Measurements from ENCODE around the gene CD86. TPM values are rescaled to one million over a fixed set of nuclear protein-coding genes. Genes with fewer than 3 reads are reported as not detected.

The CD86 gene
- total RNA-seq, 2 donors from 2014 or later = 6.0 to 18.0 TPM

GRCh38 chr3:122107171-122107570 is 52.0 kb downstream of the CD86 start:
- no peaks in the 10 kb centered on the region for H3K27me3 ChIP-seq (replicated peaks; ENCODE audit: insufficient read depth)
- H3K4me1 ChIP-seq (ENCODE audit: control insufficient read depth in 1 of 2, low read depth in 2 of 2) = no peaks in the 10 kb centered on the region
- no peaks in the 10 kb centered on the region for H3K9me3 ChIP-seq
- H3K4me3 ChIP-seq = no peak overlapping the region
- H3K36me3 ChIP-seq = no peaks in the 10 kb centered on the region
- no peak for DNase-seq (ENCODE audit: low spot score)
- H3K27ac ChIP-seq = no peak overlapping the region
- no peak for ATAC-seq (ENCODE audit: insufficient number of reproducible peaks, low FRiP score, low read depth)
- no peak for TF ChIP-seq CTCF (IDR thresholded peaks at IDR 0.05)

- H3K27ac ChIP-seq = no peak overlapping the region
- no peak for DNase-seq (ENCODE audit: low spot score)
- no peak overlapping the region for H3K4me3 ChIP-seq
- TF ChIP-seq CTCF (IDR thresholded peaks at IDR 0.05) = no peak
- ATAC-seq (ENCODE audit: insufficient number of reproducible peaks, low FRiP score, low read depth) = no peak
- H3K27me3 ChIP-seq (replicated peaks; ENCODE audit: insufficient read depth) = no peaks in the 10 kb centered on the region
- no peaks in the 10 kb centered on the region for H3K36me3 ChIP-seq
- no peaks in the 10 kb centered on the region for H3K4me1 ChIP-seq (ENCODE audit: control insufficient read depth in 1 of 2, low read depth in 2 of 2)
- no peaks in the 10 kb centered on the region for H3K9me3 ChIP-seq
These were observed 56.8 kb downstream of the CD86 start for GRCh38 chr3:122111974-122112373.

- H3K36me3 ChIP-seq = no peaks in the 10 kb centered on the region
- H3K4me3 ChIP-seq = no peak overlapping the region
- no peaks in the 10 kb centered on the region for H3K27me3 ChIP-seq (replicated peaks; ENCODE audit: insufficient read depth)
- H3K9me3 ChIP-seq = no peaks in the 10 kb centered on the region
- no peak for ATAC-seq (ENCODE audit: insufficient number of reproducible peaks, low FRiP score, low read depth)
- no peak for TF ChIP-seq CTCF (IDR thresholded peaks at IDR 0.05)
- no peaks in the 10 kb centered on the region for H3K4me1 ChIP-seq (ENCODE audit: control insufficient read depth in 1 of 2, low read depth in 2 of 2)
- no peak for DNase-seq (ENCODE audit: low spot score)
- H3K27ac ChIP-seq = no peak overlapping the region
These were observed 57.6 kb downstream of the CD86 start for GRCh38 chr3:122112754-122113153.

GRCh38 chr3:122123850-122124249 is 68.7 kb downstream of the CD86 start:
- H3K4me3 ChIP-seq = no peak overlapping the region
- ATAC-seq (ENCODE audit: insufficient number of reproducible peaks, low FRiP score, low read depth) (no peak), DNase-seq (ENCODE audit: low spot score) (no peak)
- H3K36me3 ChIP-seq = no peaks in the 10 kb centered on the region
- H3K9me3 ChIP-seq = no peaks in the 10 kb centered on the region
- no peak for TF ChIP-seq CTCF (IDR thresholded peaks at IDR 0.05)
- H3K4me1 ChIP-seq (ENCODE audit: control insufficient read depth in 1 of 2, low read depth in 2 of 2) = no peaks in the 10 kb centered on the region
- no peaks in the 10 kb centered on the region for H3K27me3 ChIP-seq (replicated peaks; ENCODE audit: insufficient read depth)
- no peak overlapping the region for H3K27ac ChIP-seq

GRCh38 chr3:122132949-122133540 is 77.9 kb downstream of the CD86 start:
- H3K36me3 ChIP-seq = no peaks in the 10 kb centered on the region
- H3K27ac ChIP-seq = no peak overlapping the region
- H3K27me3 ChIP-seq (replicated peaks; ENCODE audit: insufficient read depth) = no peaks in the 10 kb centered on the region
- no peak for DNase-seq (ENCODE audit: low spot score)
- TF ChIP-seq CTCF (IDR thresholded peaks at IDR 0.05) = no peak
- no peak for ATAC-seq (ENCODE audit: insufficient number of reproducible peaks, low FRiP score, low read depth)
- no peaks in the 10 kb centered on the region for H3K9me3 ChIP-seq
- H3K4me1 ChIP-seq (ENCODE audit: control insufficient read depth in 1 of 2, low read depth in 2 of 2) = no peaks in the 10 kb centered on the region
- H3K4me3 ChIP-seq = no peak overlapping the region
